ENCODE results near the gene ATP6V1F.

ATP6V1F gene

DNA sequence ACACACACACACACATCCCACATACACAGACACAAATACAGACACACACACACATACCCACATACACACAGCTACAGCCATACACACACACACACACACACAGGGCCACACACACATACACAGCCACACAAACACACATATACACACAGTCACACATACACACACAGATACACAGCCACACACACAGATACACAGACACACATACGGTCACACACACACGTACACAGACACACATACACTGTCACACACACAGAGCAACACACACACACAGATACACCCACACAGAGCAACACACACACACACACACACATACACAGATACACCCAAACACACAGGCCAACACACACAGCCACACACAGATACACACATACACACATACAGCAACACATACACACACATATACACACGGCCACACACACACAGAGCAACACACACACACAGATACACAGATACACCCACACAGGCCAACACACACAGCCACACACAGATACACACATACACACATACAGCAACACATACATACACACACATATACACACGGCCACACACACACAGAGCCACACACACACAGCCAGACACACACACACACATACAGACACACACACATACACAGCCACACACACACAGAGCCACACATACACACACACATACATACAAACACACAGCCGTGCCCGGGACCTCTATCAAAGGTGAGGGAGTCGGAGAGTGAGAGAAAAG lies 25.5 kb downstream of the ATP6V1F start:
- H4K20me1 ChIP-seq (ENCODE audit: insufficient read depth, low read length), result no peaks in the 10 kb centered on the region
- no peak overlapping the region for H3K9ac ChIP-seq (ENCODE audit: low read length)
- H3K9me3 ChIP-seq (ENCODE audit: low read length), result no peaks in the 10 kb centered on the region
- H3F3A ChIP-seq (ENCODE audit: insufficient read depth, low read length), result no peaks in the 10 kb centered on the region
- no peak overlapping the region for H3K27ac ChIP-seq (ENCODE audit: low read depth, low read length, poor library complexity, severe bottlenecking)
- no peak overlapping the region for H3K4me3 ChIP-seq (ENCODE audit: low read depth, low read length, poor library complexity, severe bottlenecking)
- TF ChIP-seq EZH2 (IDR thresholded peaks at IDR 0.05; ENCODE audit: borderline replicate concordance, low read length), result no peak
- TF ChIP-seq, protein P1, sequence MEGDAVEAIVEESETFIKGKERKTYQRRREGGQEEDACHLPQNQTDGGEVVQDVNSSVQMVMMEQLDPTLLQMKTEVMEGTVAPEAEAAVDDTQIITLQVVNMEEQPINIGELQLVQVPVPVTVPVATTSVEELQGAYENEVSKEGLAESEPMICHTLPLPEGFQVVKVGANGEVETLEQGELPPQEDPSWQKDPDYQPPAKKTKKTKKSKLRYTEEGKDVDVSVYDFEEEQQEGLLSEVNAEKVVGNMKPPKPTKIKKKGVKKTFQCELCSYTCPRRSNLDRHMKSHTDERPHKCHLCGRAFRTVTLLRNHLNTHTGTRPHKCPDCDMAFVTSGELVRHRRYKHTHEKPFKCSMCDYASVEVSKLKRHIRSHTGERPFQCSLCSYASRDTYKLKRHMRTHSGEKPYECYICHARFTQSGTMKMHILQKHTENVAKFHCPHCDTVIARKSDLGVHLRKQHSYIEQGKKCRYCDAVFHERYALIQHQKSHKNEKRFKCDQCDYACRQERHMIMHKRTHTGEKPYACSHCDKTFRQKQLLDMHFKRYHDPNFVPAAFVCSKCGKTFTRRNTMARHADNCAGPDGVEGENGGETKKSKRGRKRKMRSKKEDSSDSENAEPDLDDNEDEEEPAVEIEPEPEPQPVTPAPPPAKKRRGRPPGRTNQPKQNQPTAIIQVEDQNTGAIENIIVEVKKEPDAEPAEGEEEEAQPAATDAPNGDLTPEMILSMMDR (IDR thresholded peaks at IDR 0.05; ENCODE audit: low read length), result no peak
- peaks cover 7% of the 10 kb centered on the region; the same call in 1 of the 2 replicates for H3K27me3 ChIP-seq (ENCODE audit: insufficient read depth, low read length)
- no peaks in the 10 kb centered on the region for H3K36me3 ChIP-seq (ENCODE audit: insufficient read depth, low read length)
- peaks cover 20% of the 10 kb centered on the region for H3K4me1 ChIP-seq (ENCODE audit: insufficient read depth, low read length, severe bottlenecking)
- no peaks in the 10 kb centered on the region for H3K9me2 ChIP-seq (ENCODE audit: low read depth, low read length)
- no peak overlapping the region for H3K4me2 ChIP-seq (ENCODE audit: low read length)
- H3K79me2 ChIP-seq (ENCODE audit: insufficient read depth, low read length), result no peaks in the 10 kb centered on the region
- no peak overlapping the region for H2AFZ ChIP-seq (ENCODE audit: low read length)

DNA sequence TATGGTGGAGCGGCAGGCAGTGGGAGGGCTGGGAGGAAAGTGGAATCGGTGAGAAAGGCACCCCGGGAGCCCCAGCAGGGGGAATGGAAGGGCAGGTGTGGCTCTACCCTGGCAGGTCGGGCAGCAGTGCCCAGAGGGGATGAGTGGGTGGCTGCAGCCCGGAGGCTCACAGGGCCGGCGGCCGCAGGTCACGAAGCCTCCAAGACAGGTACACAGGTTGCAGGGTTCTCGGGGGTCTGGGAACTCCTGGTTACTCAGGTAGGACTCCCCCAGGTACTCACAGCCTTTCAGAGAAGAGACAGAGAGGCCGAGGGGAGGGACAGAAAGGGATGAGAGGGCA lies 26.1 kb downstream of the ATP6V1F start:
- H3K27me3 ChIP-seq (ENCODE audit: insufficient read depth, low read length), result peaks cover 10% of the 10 kb centered on the region; the same call in 1 of the 2 replicates
- H2AFZ ChIP-seq (ENCODE audit: low read length), result no peak overlapping the region
- no peak overlapping the region for H3K4me3 ChIP-seq (ENCODE audit: low read depth, low read length, poor library complexity, severe bottlenecking)
- H3K4me2 ChIP-seq (ENCODE audit: low read length), result no peak overlapping the region
- no peaks in the 10 kb centered on the region for H4K20me1 ChIP-seq (ENCODE audit: insufficient read depth, low read length)
- no peaks in the 10 kb centered on the region for H3K79me2 ChIP-seq (ENCODE audit: insufficient read depth, low read length)
- H3K9me3 ChIP-seq (ENCODE audit: low read length), result no peaks in the 10 kb centered on the region
- H3K36me3 ChIP-seq (ENCODE audit: insufficient read depth, low read length), result no peaks in the 10 kb centered on the region
- no peak for TF ChIP-seq EZH2 (IDR thresholded peaks at IDR 0.05; ENCODE audit: borderline replicate concordance, low read length)
- TF ChIP-seq, protein P1 (IDR thresholded peaks at IDR 0.05; ENCODE audit: low read length), result no peak
- H3K9me2 ChIP-seq (ENCODE audit: low read depth, low read length), result no peaks in the 10 kb centered on the region
- H3K27ac ChIP-seq (ENCODE audit: low read depth, low read length, poor library complexity, severe bottlenecking), result no peak overlapping the region
- H3F3A ChIP-seq (ENCODE audit: insufficient read depth, low read length), result no peaks in the 10 kb centered on the region
- H3K4me1 ChIP-seq (ENCODE audit: insufficient read depth, low read length, severe bottlenecking), result peaks cover 18% of the 10 kb centered on the region
- no peak overlapping the region for H3K9ac ChIP-seq (ENCODE audit: low read length)

DNA sequence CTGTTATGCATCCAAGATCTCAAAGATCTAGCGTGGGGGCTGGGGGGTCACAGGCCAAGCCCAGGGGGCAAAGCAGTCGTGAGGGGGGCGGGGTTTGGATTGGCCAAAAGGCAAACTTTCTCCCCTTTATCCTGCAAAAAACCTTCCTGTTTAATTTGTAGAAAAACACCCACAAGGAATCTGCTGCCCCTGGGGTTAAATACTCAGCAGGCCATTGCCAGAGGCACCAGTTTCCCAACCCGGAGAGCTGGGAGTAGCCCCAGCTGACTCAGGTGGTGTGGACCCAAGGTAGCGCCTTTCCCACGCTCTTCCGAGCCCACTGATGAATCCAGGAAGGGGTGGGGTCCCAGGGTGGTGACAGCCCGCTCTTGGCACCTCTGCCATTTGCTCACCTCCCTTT lies 26.5 kb downstream of the ATP6V1F start:
- H3K27ac ChIP-seq (ENCODE audit: low read depth, low read length, poor library complexity, severe bottlenecking), result no peak overlapping the region
- TF ChIP-seq, protein P1 (IDR thresholded peaks at IDR 0.05; ENCODE audit: low read length), result no peak
- TF ChIP-seq EZH2 (IDR thresholded peaks at IDR 0.05; ENCODE audit: borderline replicate concordance, low read length), result no peak
- no peaks in the 10 kb centered on the region for H3K9me3 ChIP-seq (ENCODE audit: low read length)
- no peak overlapping the region for H3K9ac ChIP-seq (ENCODE audit: low read length)
- H2AFZ ChIP-seq (ENCODE audit: low read length), result no peak overlapping the region
- no peak overlapping the region for H3K4me3 ChIP-seq (ENCODE audit: low read depth, low read length, poor library complexity, severe bottlenecking)
- H4K20me1 ChIP-seq (ENCODE audit: insufficient read depth, low read length), result no peaks in the 10 kb centered on the region
- H3K4me2 ChIP-seq (ENCODE audit: low read length), result no peak overlapping the region
- H3K27me3 ChIP-seq (ENCODE audit: insufficient read depth, low read length), result peaks cover 10% of the 10 kb centered on the region; the same call in 1 of the 2 replicates
- H3K4me1 ChIP-seq (ENCODE audit: insufficient read depth, low read length, severe bottlenecking), result peaks cover 14% of the 10 kb centered on the region
- H3K79me2 ChIP-seq (ENCODE audit: insufficient read depth, low read length), result no peaks in the 10 kb centered on the region
- no peaks in the 10 kb centered on the region for H3F3A ChIP-seq (ENCODE audit: insufficient read depth, low read length)
- no peaks in the 10 kb centered on the region for H3K9me2 ChIP-seq (ENCODE audit: low read depth, low read length)
- H3K36me3 ChIP-seq (ENCODE audit: insufficient read depth, low read length), result no peaks in the 10 kb centered on the region

Measured in OCI-LY1 (cell line).